ENCODE data around the gene CCDC81.

- TF ChIP-seq CTCF (IDR thresholded peaks at IDR 0.05; ENCODE audit: insufficient read depth, low read length), result no peak
- no peak for TF ChIP-seq REST (IDR thresholded peaks at IDR 0.05; ENCODE audit: insufficient replicate concordance, low read depth)
- no peak for TF ChIP-seq POLR2AphosphoS5 (IDR thresholded peaks at IDR 0.05; ENCODE audit: low read depth)
- TF ChIP-seq GABPA (IDR thresholded peaks at IDR 0.05; ENCODE audit: low read depth), result no peak
- no peak for TF ChIP-seq SPI1 (IDR thresholded peaks at IDR 0.05; ENCODE audit: borderline replicate concordance, low read depth)
Measured at GRCh38 chr11:86440305-86440716, 65.6 kb downstream of the CCDC81 start.
